ENCODE results near the gene PXDN. TPM values are rescaled to one million over a fixed set of nuclear protein-coding genes. Genes with fewer than 3 reads are reported as not detected.

Gene PXDN
- total RNA-seq, 1 donor from 2014 or later, result 459 TPM

DNA sequence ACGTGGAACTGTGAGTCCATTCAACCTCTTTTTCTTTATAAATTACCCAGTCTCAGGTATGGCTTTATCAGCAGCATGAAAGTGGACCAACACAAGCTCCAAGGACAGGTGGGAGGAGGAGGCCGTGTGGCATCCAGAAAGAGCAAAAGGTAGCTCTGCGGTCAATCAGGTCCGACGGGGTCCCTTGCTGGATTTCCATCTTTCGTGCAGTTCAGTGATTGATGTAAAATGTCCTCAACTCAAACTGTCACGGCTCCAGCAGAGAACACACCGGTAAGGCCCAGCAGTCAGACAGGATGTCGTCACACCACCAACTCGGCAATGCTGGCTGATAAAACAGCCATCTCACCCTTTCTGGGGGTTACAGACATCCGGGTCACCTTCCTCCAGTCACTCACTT, 123.3 kb downstream of the PXDN start:
- Mint-ChIP-seq H3K9me3 (ENCODE audit: unreplicated experiment) (no peaks in the 10 kb centered on the region), H3K4me1 (ENCODE audit: unreplicated experiment) (peaks cover 11% of the 10 kb centered on the region), H3K27ac (ENCODE audit: unreplicated experiment) (no peak overlapping the region), H3K27me3 (ENCODE audit: unreplicated experiment) (no peaks in the 10 kb centered on the region), H3K36me3 (ENCODE audit: unreplicated experiment) (no peaks in the 10 kb centered on the region), H3K4me3 (ENCODE audit: unreplicated experiment) (no peak overlapping the region)
- TF ChIP-seq CTCF (IDR thresholded peaks at IDR 0.05), result no peak
- DNase-seq (ENCODE audit: extremely low spot score, unreplicated experiment), result no peak

DNA sequence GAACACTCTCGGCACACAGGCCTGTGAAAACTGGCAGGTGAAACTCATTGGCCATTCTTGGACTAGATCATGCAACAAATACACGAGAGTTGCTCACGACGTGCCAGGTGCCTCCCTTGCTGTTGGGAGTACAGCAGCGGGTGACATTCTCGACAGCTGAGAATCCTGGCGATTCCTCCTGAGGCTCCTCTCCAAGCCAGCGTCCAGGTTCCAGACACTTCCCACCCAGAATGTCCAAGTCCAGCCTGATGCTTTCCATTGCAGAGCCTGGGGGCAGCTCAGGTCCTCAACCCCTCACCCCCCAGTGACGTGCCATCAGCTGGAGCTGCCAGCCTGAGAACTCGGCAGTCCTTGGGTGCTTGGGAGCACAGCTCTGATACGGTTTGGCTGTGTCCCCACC, 124.2 kb downstream of the PXDN start:
- no peak overlapping the region for H3K27ac Mint-ChIP-seq (ENCODE audit: unreplicated experiment)
- no peaks in the 10 kb centered on the region for H3K27me3 Mint-ChIP-seq (ENCODE audit: unreplicated experiment)
- no peak for TF ChIP-seq CTCF (IDR thresholded peaks at IDR 0.05)
- H3K36me3 Mint-ChIP-seq (ENCODE audit: unreplicated experiment), result no peaks in the 10 kb centered on the region
- H3K4me3 Mint-ChIP-seq (ENCODE audit: unreplicated experiment), result no peak overlapping the region
- H3K9me3 Mint-ChIP-seq (ENCODE audit: unreplicated experiment), result no peaks in the 10 kb centered on the region
- DNase-seq (ENCODE audit: extremely low spot score, unreplicated experiment), result no peak
- H3K4me1 Mint-ChIP-seq (ENCODE audit: unreplicated experiment), result peaks cover 3% of the 10 kb centered on the region

DNA sequence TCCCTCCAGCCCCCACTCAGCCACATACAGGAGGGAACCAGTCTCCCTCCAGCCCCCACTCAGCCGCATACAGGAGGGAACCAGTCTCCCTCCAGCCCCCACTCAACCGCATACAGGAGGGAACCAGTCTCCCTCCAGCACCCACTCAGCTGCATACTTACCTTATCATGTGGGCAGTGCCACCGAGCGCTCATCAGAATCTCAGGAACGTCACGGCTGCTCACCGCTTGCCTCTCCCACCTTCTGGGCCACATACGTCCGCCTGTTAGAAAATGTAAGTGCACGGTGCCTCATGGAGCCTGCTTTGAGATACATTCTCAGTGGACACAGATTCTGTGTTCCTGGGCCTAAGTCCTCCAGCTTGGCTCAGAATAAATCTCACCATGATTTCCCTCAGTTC, 124.8 kb downstream of the PXDN start:
- Mint-ChIP-seq H3K4me1 (ENCODE audit: unreplicated experiment) (peaks cover 3% of the 10 kb centered on the region), H3K27me3 (ENCODE audit: unreplicated experiment) (no peaks in the 10 kb centered on the region), H3K27ac (ENCODE audit: unreplicated experiment) (no peak overlapping the region), H3K4me3 (ENCODE audit: unreplicated experiment) (no peak overlapping the region), H3K9me3 (ENCODE audit: unreplicated experiment) (no peaks in the 10 kb centered on the region), H3K36me3 (ENCODE audit: unreplicated experiment) (no peaks in the 10 kb centered on the region)
- TF ChIP-seq CTCF (IDR thresholded peaks at IDR 0.05), result no peak
- no peak for DNase-seq (ENCODE audit: extremely low spot score, unreplicated experiment)

GRCh38 chr2:1618974-1619373, 125.3 kb downstream of the PXDN start:
- no peaks in the 10 kb centered on the region for H3K9me3 Mint-ChIP-seq (ENCODE audit: unreplicated experiment)
- no peak for DNase-seq (ENCODE audit: extremely low spot score, unreplicated experiment)
- TF ChIP-seq CTCF (IDR thresholded peaks at IDR 0.05), result no peak
- no peak overlapping the region for H3K27ac Mint-ChIP-seq (ENCODE audit: unreplicated experiment)
- no peaks in the 10 kb centered on the region for H3K27me3 Mint-ChIP-seq (ENCODE audit: unreplicated experiment)
- H3K4me3 Mint-ChIP-seq (ENCODE audit: unreplicated experiment), result no peak overlapping the region
- H3K36me3 Mint-ChIP-seq (ENCODE audit: unreplicated experiment), result no peaks in the 10 kb centered on the region
- peaks cover 7% of the 10 kb centered on the region for H3K4me1 Mint-ChIP-seq (ENCODE audit: unreplicated experiment)

DNA sequence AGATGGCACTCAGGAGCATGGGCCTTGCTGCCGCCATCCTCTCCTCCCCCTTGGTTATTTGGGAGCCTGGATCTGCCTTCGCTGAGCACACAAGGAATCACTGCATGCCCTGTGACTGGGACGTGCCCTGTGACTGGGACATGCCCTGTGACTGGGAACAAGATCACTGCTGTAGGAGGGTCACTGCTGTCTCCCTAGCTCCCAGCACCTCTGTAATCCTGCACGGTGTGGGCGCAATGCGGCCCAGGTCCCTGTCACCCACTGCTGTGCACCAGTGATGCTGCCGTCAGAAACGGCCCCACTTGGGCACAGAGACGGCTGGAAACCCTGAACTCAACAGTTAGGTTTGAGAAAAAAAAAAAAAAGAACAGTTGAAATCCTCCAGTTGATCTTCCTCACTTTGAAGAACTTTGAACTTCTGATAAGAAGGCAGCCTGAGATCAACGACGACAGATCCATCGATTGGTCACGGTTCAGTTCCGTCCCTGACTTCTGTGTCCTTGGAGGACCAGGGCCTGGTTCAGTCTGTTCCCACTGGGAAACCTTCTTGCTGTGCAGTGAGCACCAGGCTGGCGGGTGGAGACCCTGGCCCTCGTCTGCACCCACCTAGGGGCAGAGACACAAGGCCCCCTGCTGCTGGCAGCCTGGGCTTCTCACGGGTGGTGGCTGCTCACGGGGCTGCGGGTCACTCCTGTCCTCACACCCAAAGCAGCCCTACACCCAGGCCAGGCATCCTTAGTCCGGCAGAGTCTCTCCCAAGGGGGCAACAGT, 125.9 kb downstream of the PXDN start:
- Mint-ChIP-seq H3K27me3 (ENCODE audit: unreplicated experiment) (no peaks in the 10 kb centered on the region), H3K4me1 (ENCODE audit: unreplicated experiment) (peaks cover 13% of the 10 kb centered on the region), H3K36me3 (ENCODE audit: unreplicated experiment) (no peaks in the 10 kb centered on the region), H3K9me3 (ENCODE audit: unreplicated experiment) (no peaks in the 10 kb centered on the region), H3K4me3 (ENCODE audit: unreplicated experiment) (no peak overlapping the region), H3K27ac (ENCODE audit: unreplicated experiment) (no peak overlapping the region)
- no peak for TF ChIP-seq CTCF (IDR thresholded peaks at IDR 0.05)
- DNase-seq (ENCODE audit: extremely low spot score, unreplicated experiment), result no peak

Measured in osteocyte (in vitro differentiated cells).